ENCODE measurements around the gene PPM1F.
A peak's percentile ranks its signal among the peaks of the same experiment; 100 is the strongest.
"Not testable (repeated sequence)": the region's sequence is repeated elsewhere in the genome, so short reads cannot be mapped to it uniquely, and the experiment has no call there.

Gene PPM1F

DNA sequence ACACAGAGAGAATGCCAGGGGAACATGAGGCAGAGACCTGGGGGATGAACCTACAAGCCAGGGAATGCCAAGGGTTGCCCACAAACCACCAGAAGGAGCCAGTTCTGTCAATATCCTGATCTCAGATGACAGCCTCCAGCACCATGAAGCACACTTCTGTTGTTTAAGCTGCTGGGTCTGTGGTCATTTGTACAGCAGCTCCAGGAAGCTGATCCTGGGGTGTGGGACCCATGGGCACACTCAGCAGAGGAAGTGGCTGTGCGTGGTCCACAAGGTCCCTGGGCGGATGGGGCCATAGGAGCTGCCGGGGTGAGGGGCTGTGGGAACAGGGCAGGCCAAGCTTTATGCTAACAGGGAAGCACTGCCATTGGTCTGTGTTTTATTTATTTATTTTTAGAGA is 12.1 kb downstream of the PPM1F start:
- no peak for DNase-seq (ENCODE audit: low read depth)

DNA sequence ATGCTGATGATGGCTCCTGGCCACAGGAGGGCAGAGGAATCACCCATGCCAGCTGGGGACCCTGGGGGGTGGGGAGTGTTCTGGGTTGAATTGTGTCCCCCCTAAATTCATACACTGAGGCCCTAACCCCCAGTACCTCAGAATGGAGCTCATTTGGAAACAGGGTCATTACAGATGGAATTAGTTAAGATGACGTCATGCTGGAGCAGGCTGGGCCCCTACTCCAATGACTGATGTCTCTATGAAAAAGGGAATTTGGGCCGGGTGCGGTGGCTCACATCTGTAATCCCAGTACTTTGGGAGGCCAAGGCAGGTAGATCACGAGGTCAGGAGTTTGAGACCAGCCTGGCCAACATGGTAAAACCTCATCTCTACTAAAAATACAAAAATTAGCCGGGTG is 12.7 kb downstream of the PPM1F start:
- not testable (repeated sequence) for DNase-seq (ENCODE audit: low read depth)

DNA sequence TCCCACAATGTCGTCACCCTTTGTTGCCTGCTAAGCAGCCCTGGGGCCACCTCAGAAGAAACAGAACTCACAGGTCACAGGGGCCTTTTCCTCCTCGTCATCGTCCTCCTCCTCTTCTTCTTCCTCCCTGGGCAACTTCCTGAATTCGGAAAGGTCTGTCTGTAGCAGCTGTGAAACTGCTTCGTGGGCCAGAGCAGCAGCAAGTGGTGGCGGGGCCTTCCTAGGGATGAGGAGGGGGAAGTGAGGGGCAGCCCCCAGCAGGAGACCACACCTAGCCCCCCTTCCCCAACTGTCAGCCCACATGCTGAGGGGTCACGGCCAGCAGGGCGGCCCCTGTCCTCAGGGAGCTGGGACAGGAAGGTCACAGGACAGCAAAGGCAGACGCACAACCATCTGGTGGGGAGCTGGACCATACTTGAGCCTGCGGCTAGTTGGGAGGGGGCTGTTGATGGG is 13.2 kb downstream of the PPM1F start:
- DNase-seq (ENCODE audit: low read depth): no peak

DNA sequence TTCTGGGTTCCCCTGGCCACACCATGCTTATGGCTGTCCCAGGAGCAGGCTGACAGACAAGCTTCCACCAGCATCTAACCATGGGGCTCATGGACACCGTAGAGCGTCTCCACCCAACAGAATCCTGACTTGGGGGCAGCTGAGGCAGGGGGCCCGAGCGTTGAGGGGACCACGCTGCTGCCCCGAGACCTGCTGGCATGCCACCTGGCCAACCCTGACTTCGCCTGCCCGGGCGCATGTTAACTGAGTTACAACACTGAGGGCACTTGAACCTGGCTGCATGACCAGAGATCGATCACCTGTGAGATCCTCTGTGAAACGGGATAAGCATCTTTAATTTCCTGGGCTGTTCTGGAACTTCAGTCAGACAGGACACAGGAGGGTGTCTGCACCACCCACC is 13.7 kb downstream of the PPM1F start:
- no peak for DNase-seq (ENCODE audit: low read depth)

DNA sequence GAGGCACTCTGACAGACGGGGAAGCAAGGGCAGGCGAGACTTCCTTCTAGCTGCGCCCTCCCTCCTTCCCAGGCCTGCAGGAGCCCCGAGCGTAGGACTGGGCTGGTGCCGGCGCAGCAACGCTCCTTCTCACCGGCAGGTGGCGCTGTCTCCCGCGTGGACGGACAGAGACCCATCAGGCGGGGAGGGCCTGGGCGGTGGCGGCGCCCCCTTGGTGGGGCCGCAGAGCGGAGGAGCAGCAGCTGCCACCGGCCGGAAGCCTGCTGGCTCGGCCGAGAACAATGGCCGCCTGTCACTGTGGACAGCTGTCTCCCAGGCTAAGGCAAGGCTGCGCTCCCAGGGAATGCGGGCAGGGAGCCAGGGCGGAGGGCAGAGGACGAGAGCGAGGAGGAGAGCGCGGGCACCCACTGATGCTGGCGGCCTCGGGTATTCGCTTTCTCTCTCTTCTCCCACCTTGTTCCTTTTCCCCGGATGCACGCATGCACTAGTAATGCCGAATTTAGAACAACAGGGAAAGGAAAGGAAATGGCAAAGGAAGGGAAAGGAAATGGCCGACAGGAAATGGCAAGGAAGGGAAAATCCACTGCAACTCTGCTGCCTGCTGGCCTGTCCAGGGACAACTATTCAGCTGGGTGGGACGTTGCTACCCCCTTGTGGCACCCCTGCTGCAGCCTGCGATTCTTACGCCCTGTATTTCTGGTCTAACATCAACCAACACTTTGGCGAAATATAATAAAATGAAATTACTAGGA is 14.4 kb downstream of the PPM1F start:
- DNase-seq (ENCODE audit: low read depth): peak; percentile 88

DNA sequence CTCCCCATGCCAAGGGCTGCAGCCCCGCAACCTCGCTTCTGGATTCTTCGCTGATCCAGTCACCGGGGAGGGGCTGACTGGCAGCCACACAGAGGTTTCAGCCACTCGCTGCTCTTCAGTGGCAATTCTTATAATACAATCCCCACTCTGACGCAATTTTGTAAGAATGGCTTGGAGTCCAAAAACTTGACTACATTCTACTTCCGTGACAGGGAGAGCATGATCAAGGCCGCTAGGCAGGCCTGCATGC is 14.9 kb downstream of the PPM1F start:
- no peak for DNase-seq (ENCODE audit: low read depth)

DNA sequence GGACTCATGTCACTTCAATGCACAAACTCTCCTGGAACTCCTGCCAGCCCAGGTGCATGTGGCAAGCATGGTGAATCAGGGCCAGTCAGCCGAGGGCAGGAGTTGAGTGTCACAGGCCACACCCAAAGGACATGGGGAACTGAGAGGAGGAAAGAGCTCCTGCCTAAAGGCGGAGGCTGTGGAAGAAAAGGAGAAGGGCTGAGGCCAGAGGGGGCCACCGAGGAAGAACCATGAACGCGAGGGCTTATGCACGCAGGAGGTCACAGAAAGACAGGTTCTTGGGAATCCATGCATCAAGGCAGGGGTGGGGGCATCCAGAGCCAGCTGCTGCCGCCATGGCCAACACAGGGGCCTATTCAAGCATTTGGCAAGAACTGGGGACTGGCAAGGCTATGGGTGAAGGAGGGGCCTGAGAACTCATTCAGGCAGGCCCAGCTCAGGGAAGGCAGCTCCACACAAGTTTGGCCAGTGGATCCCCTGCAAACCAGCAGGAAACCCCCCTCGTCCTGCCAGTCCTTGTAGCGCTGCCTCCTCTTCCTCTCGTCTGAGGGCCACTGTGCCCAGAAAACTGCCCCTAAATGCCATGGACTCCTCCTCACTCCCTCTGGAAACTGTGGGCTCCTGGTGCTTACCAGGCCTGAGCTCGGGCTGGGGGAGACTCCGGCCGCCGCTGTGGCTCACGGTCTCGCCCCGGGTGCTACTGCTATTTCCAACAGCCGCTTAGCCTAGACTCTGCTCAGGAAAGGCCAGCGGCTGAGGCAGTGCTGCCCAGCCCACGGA is 15.4 kb downstream of the PPM1F start:
- DNase-seq (ENCODE audit: low read depth): no peak

DNA sequence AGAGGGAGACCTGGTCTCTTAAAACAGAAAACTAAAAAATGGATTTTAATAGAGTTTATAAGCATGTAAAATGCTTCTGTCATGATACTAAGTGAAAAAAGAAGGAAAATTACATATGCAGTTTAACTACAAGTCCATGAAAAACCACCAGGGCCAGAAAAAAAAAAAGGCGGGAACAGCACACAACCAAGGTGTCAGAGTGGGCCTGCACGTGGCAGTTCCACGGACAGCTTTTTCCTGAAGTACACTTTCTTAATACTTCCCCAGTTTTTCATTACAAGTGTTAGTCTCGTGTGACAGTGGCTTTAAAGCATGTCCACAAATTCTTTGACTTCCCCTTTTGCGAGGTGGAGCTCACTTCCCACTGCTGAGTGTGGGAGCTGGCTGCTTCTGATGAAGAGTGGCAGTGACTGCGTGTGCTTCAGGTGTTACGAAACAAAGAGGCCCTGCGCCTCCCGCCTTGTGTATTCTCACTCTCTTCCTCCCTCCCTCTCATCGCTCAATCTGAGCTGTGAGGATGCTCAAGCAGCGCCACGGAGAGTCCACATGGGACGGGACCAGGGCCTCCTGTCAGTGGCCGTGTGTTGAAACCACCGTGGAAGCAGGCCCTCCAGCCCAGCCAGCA is 16.4 kb downstream of the PPM1F start:
- no peak for DNase-seq (ENCODE audit: low read depth)

DNA sequence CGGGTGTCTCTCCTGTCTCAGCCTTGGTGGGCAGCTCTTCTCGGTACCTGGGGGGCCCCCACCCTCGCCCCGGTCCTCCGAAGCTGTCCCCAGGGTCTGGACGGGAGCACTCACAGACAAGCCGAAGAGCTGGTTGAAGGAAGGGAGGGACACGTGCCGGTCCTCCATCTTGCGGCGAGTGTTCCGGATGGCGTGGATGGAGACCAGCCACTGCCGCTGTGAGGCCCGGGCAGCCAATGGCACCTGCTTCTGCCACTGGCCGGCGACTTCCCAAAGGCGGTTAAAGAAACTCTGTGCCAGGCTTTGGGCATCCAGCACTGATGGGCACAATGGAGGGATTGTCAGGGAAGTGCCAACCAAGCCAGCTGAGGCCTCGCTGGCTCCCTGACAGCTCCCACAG is 18.7 kb downstream of the PPM1F start:
- no peak for DNase-seq (ENCODE audit: low read depth)

DNA sequence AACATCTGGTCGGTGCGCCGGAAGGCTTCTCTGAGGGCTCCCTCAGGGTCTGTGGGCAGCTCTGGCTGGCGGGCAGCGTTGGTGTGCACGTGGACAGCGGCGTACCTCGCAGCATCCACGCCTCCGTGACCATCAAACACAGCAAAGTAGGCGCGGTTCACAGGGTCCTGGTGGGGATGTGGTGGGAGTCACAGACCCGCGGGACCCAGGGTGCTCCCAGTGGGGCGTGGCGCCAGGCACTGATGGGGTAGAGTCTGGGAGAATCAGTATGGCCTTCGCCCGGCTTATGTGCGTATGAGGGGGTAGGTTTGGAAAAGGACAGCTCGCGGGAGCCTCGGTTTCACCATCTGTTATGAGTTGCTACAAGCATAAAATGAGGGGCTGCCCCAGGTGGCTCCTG is 19.2 kb downstream of the PPM1F start:
- DNase-seq (ENCODE audit: low read depth): no peak

DNA sequence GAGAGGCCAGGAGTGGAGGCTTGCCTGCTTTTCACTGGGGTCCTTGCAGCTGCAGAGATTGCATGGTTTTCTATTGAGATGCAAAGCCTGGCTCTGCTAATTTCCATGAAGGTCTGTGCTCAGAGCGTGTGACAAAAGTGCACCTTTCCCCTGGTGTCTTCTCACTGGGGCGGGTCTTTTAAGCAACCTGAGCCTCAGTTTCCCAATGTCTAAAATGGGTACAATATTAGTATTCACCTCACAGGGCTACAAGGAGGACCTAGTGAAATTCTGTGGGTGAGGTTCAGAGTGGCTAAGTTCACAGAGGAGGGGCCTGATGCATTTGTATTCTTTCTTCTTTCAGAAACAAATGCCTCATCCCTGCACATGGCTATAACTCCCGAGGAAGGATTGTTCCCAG is 20.3 kb downstream of the PPM1F start:
- DNase-seq (ENCODE audit: low read depth): no peak

DNA sequence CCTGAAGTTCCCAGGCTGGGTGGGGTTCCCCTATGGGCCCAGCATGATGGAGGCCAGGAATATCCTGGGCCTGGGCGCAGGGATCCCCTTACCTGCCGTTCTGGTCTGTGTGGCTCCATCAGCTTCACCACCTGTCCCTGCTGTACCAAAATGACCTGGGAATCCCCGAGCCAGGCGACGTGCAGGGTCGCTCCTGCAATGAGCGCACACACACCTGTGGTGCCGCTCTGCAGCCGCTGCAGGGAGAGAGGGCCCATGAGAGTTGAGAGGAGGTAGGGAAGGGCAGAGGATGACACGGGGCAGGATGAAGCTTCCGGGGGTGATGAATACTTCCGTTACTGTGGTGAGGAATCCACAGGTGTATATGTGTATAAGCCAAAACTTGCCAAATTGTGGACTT is 21.6 kb downstream of the PPM1F start:
- DNase-seq (ENCODE audit: low read depth): no peak

DNA sequence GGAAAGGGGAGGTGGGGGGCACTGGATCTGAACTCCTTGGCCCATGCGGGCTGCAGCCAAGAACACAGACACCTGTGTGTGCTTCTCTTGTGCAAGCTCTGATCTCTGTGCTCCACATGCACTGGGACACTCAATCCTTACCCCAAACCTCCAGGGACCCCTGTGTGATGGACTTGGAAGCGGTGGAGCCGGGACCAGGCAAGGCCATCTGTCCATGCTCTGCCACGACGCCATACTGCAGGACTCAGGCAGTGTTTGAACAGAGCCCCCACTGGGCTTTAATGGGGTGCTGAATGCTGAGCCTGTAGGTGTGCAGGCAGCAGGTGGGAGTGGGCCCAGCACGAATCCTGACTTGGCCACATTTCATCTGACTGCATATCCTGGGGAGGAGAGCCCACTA is 23.4 kb downstream of the PPM1F start:
- DNase-seq (ENCODE audit: low read depth): no peak

DNA sequence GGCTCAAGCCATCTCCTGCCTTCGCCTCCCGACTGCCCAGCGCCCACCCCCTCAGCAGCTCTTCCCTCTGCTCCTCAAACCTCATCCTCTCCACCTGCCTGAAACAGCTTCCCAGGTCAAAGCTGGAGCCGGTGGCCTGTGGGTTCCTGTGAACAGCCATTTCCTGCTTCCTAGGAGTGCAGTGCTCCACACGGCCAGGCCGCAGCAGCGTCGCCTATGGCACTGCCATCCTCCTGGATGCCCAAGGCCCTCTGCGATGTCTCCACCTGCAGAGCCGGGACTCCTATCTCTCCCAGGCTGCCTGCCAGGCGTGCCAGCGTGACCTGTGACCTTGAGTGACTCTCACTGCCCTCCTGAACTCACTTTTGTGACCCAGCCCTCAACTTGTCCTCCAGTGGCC is 24.6 kb downstream of the PPM1F start:
- DNase-seq (ENCODE audit: low read depth): no peak

DNA sequence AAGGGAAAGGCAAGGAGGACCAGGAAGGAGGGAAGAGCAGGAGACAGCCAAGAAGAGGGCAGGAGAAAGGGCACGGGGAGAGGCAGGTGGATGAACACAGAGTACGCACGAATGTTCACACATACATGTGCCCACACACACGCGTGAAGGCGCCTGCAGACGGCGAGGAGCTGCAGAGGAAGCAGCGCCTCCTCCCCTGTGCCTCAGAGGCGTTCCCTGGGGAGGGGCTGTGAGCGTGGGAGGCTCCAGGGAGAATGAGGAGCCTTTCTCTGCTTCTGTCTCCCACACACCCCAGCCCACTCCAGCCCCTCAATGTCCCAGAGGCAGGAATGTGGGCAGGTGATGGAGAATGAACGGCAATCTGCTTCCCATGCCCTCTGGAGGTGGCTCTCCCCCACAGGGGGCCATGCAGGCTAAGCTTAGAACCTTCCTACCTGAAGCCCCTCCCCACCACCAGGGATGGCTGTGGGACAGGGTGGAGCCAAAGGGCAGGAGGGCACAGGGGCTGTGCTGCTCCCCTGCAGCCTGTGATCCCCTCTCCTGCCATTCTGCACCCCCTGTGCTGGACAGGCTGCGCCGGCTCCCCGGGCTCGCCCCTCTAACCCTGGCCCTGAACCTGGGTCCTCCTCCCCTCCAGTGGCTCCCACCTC is 25.3 kb downstream of the PPM1F start:
- DNase-seq (ENCODE audit: low read depth): no peak

DNA sequence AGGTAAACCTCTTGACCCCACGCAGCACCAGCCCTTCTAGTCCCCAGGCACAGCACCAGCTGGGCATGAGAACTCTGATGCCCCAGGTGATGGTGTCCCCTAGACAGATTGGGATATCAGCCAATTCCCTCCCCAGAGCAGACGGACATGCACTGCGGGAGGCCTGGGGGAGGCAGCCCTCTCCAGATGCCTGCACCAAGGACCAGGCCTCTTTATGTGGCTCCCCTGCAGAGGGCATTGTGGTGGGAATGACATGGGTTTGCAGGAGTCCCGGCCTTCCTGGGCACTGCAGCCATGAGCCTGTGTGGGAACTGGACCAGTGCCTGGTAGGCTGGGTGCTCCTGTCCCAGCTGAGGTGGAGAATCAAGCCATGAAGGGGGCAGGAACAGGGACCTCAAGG is 25.9 kb downstream of the PPM1F start:
- no peak for DNase-seq (ENCODE audit: low read depth)

DNA sequence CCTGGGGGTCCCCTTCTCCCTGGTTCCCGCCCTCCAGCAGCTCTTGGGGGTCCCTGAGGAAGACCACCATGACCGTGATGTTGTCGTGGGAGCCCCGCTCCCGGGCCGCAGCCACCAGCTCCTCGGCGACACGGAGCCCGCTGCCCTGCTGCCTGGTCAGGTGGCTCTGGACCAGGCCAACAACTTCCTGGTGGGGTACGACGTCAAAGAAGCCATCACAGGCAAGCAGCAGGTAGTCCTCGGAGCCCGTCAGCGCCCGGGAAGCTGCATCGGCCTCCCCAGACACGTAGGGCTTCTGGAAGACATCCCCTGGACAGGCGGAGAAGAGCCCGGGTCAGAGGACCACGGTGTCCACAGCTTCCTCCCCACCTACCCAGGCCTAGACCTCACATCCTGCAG is 29.5 kb downstream of the PPM1F start:
- DNase-seq (ENCODE audit: low read depth): no peak

DNA sequence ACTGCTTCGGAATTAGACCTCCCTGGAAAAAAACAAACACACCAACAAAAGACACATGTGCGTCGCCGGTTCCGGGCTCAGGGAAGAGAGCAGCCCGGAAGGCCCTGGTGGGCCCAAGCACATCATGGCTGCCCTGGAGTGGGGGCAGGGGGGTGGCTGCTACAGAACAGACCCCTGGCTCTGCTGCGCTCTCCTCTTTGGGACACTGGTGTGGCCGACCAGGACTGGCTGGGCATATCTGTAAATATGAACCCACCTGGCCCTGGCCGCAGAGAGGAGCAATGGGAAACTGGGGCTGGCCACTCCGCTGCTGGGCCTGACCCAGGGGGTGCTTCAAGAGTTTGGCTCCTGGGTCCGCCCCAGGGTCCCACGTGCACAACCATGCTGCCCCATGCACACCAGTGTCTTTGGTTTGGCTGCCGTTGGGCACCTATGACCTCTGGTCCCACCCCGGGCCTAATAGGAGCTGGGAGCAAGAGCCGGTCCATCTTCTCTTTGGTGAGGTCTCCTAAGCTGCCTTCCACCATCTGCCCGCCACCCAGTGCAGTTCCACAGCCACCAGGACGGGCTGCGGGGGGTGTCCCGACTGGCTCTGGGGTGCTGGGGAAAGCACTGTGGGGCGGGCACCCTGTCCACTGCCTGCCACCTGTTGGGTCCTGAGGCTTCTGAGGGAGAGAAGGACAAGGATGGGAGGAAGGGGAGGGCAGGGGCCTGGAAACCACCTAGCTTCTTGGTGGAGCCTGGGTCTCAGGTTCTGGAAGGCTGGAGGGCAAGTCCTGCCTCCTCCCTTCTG is 30.1 kb downstream of the PPM1F start:
- no peak for DNase-seq (ENCODE audit: low read depth)

DNA sequence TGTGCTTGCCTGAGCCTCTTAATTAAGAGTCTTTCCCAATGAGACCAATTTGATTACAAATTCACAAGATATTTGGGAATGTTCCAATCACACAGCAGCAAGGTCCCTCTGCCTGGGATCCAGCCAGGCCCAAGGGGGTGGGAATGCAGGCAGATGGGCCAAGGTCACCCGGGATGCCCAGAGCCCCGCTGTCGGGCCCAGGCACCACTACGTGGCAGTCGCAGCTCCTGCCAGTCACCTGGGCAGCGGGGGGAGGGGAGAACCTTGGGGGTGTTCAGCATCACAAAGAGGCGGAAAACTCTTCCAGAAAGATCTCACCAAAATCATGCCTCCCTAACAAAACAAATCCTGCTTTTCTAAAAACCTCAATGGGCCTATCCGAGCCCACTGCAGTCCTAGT is 30.9 kb downstream of the PPM1F start:
- DNase-seq (ENCODE audit: low read depth): no peak

DNA sequence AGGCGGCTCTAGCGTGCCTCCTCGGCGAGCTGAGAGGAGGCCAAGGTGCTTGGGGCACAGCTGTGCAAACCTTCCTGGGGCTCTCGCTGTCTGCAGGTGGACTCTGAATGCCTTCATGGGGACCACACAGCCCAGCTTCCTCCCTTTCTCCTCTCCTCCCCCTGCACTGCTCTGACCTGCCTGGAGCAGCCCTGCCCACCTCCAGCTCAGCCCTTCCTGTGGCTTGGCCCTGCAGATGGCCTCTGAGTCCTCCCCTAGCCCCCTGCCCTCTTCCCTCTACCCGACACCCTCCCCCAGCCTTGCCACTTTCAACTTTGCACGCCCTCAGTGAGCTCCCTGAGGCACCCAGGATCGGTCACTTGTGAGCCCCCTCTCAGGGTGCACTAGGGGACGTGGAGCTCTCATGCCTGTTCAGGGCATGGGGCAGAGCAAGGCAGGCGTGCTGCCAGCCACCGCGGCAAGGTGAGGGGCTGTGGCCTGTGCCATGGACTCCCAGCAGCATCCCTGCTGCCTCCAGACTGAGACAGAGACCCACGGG is 31.4 kb downstream of the PPM1F start:
- no peak for DNase-seq (ENCODE audit: low read depth)

DNA sequence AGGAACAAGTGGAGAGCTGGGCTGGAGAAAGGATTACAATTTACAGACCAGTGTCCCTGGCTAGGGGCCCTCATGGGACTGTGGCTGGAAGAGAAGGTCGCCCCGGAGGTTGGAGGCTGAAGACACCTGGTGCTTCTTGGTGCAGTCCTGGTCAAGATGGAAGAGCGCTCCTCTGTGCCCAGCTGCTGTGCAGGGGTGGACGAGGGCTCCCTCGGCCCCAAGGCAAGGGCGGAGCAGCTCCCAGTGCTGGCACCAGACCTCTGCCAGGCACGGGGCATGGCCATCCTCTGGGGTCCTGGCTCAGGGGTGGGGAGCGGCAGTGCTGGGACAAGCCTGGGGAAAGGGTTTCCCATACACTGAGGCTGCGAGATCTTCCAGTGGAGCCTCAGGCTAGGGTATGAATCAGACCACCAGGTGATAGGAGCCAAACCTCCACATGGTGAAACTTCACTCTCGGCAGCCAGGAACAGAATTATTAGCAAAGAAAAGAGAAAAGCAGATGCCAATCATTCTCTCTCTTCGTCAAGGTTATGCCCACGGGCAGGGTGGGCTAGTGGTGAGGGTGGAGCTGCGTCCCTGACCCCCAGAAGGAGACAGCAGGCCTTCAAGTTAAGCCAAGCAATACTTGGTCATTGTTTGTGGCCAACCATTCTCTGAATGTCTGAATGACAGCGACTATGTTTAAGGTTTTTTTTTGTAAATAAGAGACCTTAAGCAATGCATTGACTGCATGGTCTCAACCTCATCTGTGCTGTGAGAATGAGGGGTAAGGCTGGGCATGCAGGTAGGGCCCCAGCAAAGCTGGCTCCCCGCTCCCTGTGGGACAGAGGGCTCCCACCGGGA is 32.1 kb downstream of the PPM1F start:
- no peak for DNase-seq (ENCODE audit: low read depth)

Measured in activated T-cell treated with anti-CD3 and anti-CD28 coated beads for 1 hour (primary cell).